ENCODE data around the gene VSIR.

DNA sequence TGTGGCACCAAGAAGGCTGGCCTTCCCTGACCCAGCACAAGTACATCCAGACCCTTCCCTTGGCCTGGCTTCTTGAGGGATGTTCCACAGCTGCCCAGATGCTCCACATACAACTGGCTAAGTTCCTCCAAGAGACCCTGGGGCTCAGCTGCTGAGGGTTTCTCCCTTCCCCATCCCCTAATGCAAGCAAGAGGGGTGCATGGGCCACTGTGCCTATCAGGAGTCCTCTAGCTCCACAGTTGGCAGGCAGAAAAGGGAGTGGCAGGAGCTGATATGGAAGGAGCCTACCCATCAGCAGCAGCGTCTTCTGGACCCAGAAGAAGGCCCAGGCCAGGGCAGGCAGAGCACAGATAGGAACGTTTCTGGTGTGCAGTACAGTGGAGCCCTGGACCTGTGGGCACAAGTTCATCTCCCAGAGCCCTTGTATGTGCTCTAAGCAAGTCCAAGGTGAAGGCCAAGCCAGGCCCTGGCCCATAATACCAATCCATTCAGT is 26.2 kb downstream of the VSIR start:
- TF ChIP-seq ZNF274 (IDR thresholded peaks at IDR 0.05; ENCODE audit: low read depth, low read length) (no peak), TCF7L2 (IDR thresholded peaks at IDR 0.05; ENCODE audit: borderline replicate concordance, extremely low read depth, insufficient read depth, insufficient read length) (no peak), RAD21 (IDR thresholded peaks at IDR 0.05; ENCODE audit: low read depth) (no peak)

Data from HCT116 (cell line).